Caco-2 (cell line): ENCODE measurements around the gene CEP97. TPM values are rescaled to one million over a fixed set of nuclear protein-coding genes. Genes with fewer than 3 reads are reported as not detected.
"Not testable (repeated sequence)": the region's sequence is repeated elsewhere in the genome, so short reads cannot be mapped to it uniquely, and the experiment has no call there.

Source experiments
- BruUV-seq: library from RNA; stranded (reverse); fragments of 400-500 nt; replicated peaks from 2 replicates; lab custom pipeline; 2021; lab: Mats Ljungman, UMichigan
- CTCF ChIA-PET: fragments of 300-600 bp; sonication (Branson Sonifier 250); formaldehyde crosslinking; loops from one replicate; lab custom pipeline; 2022; ENCODE audit warnings: antibody characterized with exemption; lab: Charles Lee
- POLR2A ChIA-PET: fragments of 300-600 bp; sonication (Branson Sonifier 250); formaldehyde crosslinking; loops from one replicate; lab custom pipeline; 2022; ENCODE audit warnings: antibody characterized with exemption; lab: Charles Lee
- DNase-seq, 2 experiments: peaks; one replicate each; pipeline versions ENCODE4 v3.0.0 to v3.0.0-alpha.2; 2020 to 2022
- H3K27me3 ChIP-seq: replicated peaks from 2 replicates; pipeline ENCODE4 v1.6.0; 2011; ENCODE audit warnings: low read length; ENCODE audit not compliant: control insufficient read depth, insufficient read depth
- H3K36me3 ChIP-seq: 2 replicates; pipeline ENCODE4 v1.5.1; 2011; ENCODE audit warnings: low read length; ENCODE audit not compliant: control insufficient read depth, insufficient read depth
- H3K4me1 ChIP-seq: fragments of 250-450 bp; sonication (Bioruptor Pico); 2 replicates; pipeline ENCODE4 v1.5.1; 2020; ENCODE audit warnings: mild to moderate bottlenecking
- H3K4me3 ChIP-seq: 2 replicates; pipeline ENCODE4 v1.5.1; 2011; ENCODE audit warnings: low read depth, mild to moderate bottlenecking, control low read depth, low read length
- H3K9me3 ChIP-seq: fragments of 250-450 bp; sonication (Bioruptor Pico); 2 replicates; pipeline ENCODE4 v1.5.1; 2020; ENCODE audit warnings: mild to moderate bottlenecking, moderate library complexity
- H3K27ac Mint-ChIP-seq: one replicate; pipeline ENCODE4 v1.8.0; 2022; ENCODE audit warnings: mixed read lengths; ENCODE audit not compliant: unreplicated experiment
- H3K27me3 Mint-ChIP-seq: one replicate; pipeline ENCODE4 v1.8.0; 2022; ENCODE audit warnings: mixed read lengths; ENCODE audit not compliant: insufficient read depth, unreplicated experiment
- H3K36me3 Mint-ChIP-seq: one replicate; pipeline ENCODE4 v1.8.0; 2022; ENCODE audit warnings: mild to moderate bottlenecking, mixed read lengths; ENCODE audit not compliant: insufficient read depth, unreplicated experiment
- H3K4me1 Mint-ChIP-seq: one replicate; pipeline ENCODE4 v1.8.0; 2022; ENCODE audit warnings: low read depth, mixed read lengths; ENCODE audit not compliant: unreplicated experiment
- H3K4me3 Mint-ChIP-seq: one replicate; pipeline ENCODE4 v1.8.0; 2022; ENCODE audit warnings: mild to moderate bottlenecking, moderate library complexity, mixed read lengths; ENCODE audit not compliant: unreplicated experiment
- H3K9me3 Mint-ChIP-seq: one replicate; pipeline ENCODE4 v1.8.0; 2022; ENCODE audit warnings: mixed read lengths; ENCODE audit not compliant: unreplicated experiment
- CTCF ChIP-seq, 2 experiments: fragments of 200-600 bp in 1 of 2; IDR thresholded peaks; 1 replicate in 1 of 2; 2 replicates in 1 of 2; pipeline versions ENCODE4 v1.5.1 to v1.8.0; 2011 to 2022; ENCODE audit warnings: antibody characterized with exemption in 1 of 2, control low read depth in 1 of 2, inconsistent platforms in 1 of 2, low read depth in 1 of 2, low read length in 1 of 2, mild to moderate bottlenecking in 1 of 2, moderate library complexity in 1 of 2; ENCODE audit not compliant: insufficient read depth in 1 of 2, severe bottlenecking in 1 of 2, unreplicated experiment in 1 of 2
- intact Hi-C: fragments of 100-400 bp; cut with micrococcal nuclease; formaldehyde crosslinking; loops from one replicate; pipeline ENCODE4 v1.10.0; 2022; ENCODE audit not compliant: unreplicated experiment
- total RNA-seq: library from RNA; stranded (reverse); gene quantifications from 2 replicates; pipeline ENCODE4 v1.2.3, GENCODE V29; 2022

The CEP97 gene
- total RNA-seq, 1 experiment from 2014 or later: 4.3 TPM

GRCh38 chr3:101677436-101678286 lies 46.8 kb upstream of the CEP97 start:
- peaks cover 5% of the 10 kb centered on the region; the same call in 1 of the 2 replicates for H3K36me3 ChIP-seq
- CTCF ChIA-PET: interaction anchor here (0.6 to 1.6 kb wide), 7 partner anchors 8 to 104 kb away, joined by 3 to 7 read pairs (median 4); partner anchors contain the start of genes CEP97, PCNP and RPL24
- peaks cover 52% of the 10 kb centered on the region for H3K36me3 Mint-ChIP-seq

GRCh38 chr3:101678837-101679236 lies 45.6 kb upstream of the CEP97 start:
- DNase-seq, H3K36me3 ChIP-seq, BruUV-seq, H3K9me3 ChIP-seq, intact Hi-C loops, H3K27me3 ChIP-seq, H3K4me1 ChIP-seq, H3K27me3 Mint-ChIP-seq, H3K4me3 ChIP-seq, H3K9me3 Mint-ChIP-seq, H3K4me1 Mint-ChIP-seq, H3K27ac Mint-ChIP-seq, CTCF ChIA-PET, POLR2A ChIA-PET, H3K4me3 Mint-ChIP-seq: not testable (repeated sequence)
- H3K36me3 Mint-ChIP-seq: peaks cover 64% of the 10 kb centered on the region

More at GRCh38 chr3:101677436-101678286, 46.8 kb upstream of the CEP97 start:
- no peaks in the 10 kb centered on the region for H3K9me3 ChIP-seq
- Mint-ChIP-seq H3K27me3 (no peaks in the 10 kb centered on the region), H3K4me1 (peaks cover 7% of the 10 kb centered on the region), H3K27ac (peak overlapping the region; percentile 95), H3K9me3 (no peaks in the 10 kb centered on the region), H3K4me3 (peak overlapping the region; percentile 81)
- TSS peak; percentile 52 for BruUV-seq
- peak; percentile 21 to 43 for DNase-seq
- H3K4me3 ChIP-seq: peak overlapping the region; percentile 25
- intact Hi-C loops: loop anchor here (1.0 kb wide), 2 partner anchors 9 to 103 kb away; partner anchors contain the start of genes PCNP and RPL24
- peaks cover 7% of the 10 kb centered on the region; the same call in 1 of the 2 replicates for H3K4me1 ChIP-seq
- TF ChIP-seq CTCF (IDR thresholded peaks at IDR 0.05; ENCODE audit: insufficient read depth in 1 of 2, low read depth in 1 of 2, low read length in 1 of 2, severe bottlenecking in 1 of 2, unreplicated experiment in 1 of 2): no peak
- no peaks in the 10 kb centered on the region for H3K27me3 ChIP-seq
- POLR2A ChIA-PET: interaction anchor here (1.3 to 2.8 kb wide), 3 partner anchors 9 to 104 kb away, joined by 6 to 20 read pairs (median 7); partner anchors contain the start of genes CEP97, PCNP and RPL24

GRCh38 chr3:101680466-101680865 lies 43.9 kb upstream of the CEP97 start:
- H3K4me1 ChIP-seq: peaks cover 10% of the 10 kb centered on the region
- no peak overlapping the region for H3K4me3 ChIP-seq
- Mint-ChIP-seq H3K4me3 (no peak overlapping the region), H3K36me3 (peaks cover 80% of the 10 kb centered on the region), H3K27me3 (no peaks in the 10 kb centered on the region), H3K27ac (no peak overlapping the region), H3K9me3 (no peaks in the 10 kb centered on the region), H3K4me1 (peaks cover 15% of the 10 kb centered on the region)
- no TSS peak for BruUV-seq
- TF ChIP-seq CTCF (IDR thresholded peaks at IDR 0.05; ENCODE audit: insufficient read depth in 1 of 2, low read depth in 1 of 2, low read length in 1 of 2, severe bottlenecking in 1 of 2, unreplicated experiment in 1 of 2): no peak
- POLR2A ChIA-PET: interaction anchor here (1.3 kb wide), 1 partner anchor 107 kb away, joined by 4 read pairs; the partner anchor contains the start of gene PCNP
- H3K36me3 ChIP-seq: peaks cover 5% of the 10 kb centered on the region; the same call in 1 of the 2 replicates
- DNase-seq: no peak
- CTCF ChIA-PET: no interaction called here
- no peaks in the 10 kb centered on the region for H3K27me3 ChIP-seq
- no peaks in the 10 kb centered on the region for H3K9me3 ChIP-seq
- intact Hi-C loops: no loop called here
